Cardiac muscle cell (in vitro differentiated cells and primary cell): ENCODE results near the gene HTR1E. TPM values are rescaled to one million over a fixed set of nuclear protein-coding genes. Genes with fewer than 3 reads are reported as not detected.

Experiments used
- DNase-seq, 2 donors: peaks; one replicate each; pipeline versions ENCODE4 v3.0.0 to v3.0.0-alpha.2; 2010 to 2017; ENCODE audit warnings: low read depth in 1 of 2, low spot score in 1 of 2
- H3K27ac ChIP-seq: fragments of 200-600 bp; sonication (generic); 2 replicates; pipeline ENCODE4 v1.5.1; 2016
- H3K27me3 ChIP-seq: fragments of 200-600 bp; sonication (generic); 2 replicates; pipeline ENCODE4 v1.6.0; 2016; ENCODE audit warnings: control low read depth
- H3K36me3 ChIP-seq: fragments of 200-600 bp; sonication (generic); 2 replicates; pipeline ENCODE4 v1.5.1; 2016; ENCODE audit warnings: control low read depth
- H3K4me1 ChIP-seq: fragments of 200-600 bp; sonication (generic); 2 replicates; pipeline ENCODE4 v1.8.1; 2017; ENCODE audit warnings: low read depth, mild to moderate bottlenecking, mixed run types
- H3K4me3 ChIP-seq: fragments of 200-600 bp; sonication (generic); 2 replicates; pipeline ENCODE4 v1.5.1; 2016; ENCODE audit warnings: mild to moderate bottlenecking
- H3K9me3 ChIP-seq: fragments of 200-600 bp; sonication (generic); 2 replicates; pipeline ENCODE4 v1.5.1; 2017; ENCODE audit warnings: low read depth, mild to moderate bottlenecking, control low read depth
- polyA plus RNA-seq: library from polyadenylated mRNA; unstranded; fragments of >200 nt; fragmentation: Nextera tagmentation; extraction: Ambion mirVana; gene quantifications from 2 replicates; pipeline ENCODE4 v1.2.1, GENCODE V29; 2016
- total RNA-seq: library from RNA; depleted of rRNA; stranded (reverse); fragments of >200 nt; gene quantifications from 2 replicates; pipeline ENCODE4 v1.2.3, GENCODE V29; 2016
- TF ChIP-seq, protein P1 (sequence below): IDR thresholded peaks from 2 replicates; pipeline ENCODE4 v1.5.1; 2012; ENCODE audit warnings: low read depth, mild to moderate bottlenecking, low read length

The HTR1E gene
- total and polyA plus RNA-seq, 2 experiments from 2014 or later = 0.76 TPM; not detected in 1

DNA sequence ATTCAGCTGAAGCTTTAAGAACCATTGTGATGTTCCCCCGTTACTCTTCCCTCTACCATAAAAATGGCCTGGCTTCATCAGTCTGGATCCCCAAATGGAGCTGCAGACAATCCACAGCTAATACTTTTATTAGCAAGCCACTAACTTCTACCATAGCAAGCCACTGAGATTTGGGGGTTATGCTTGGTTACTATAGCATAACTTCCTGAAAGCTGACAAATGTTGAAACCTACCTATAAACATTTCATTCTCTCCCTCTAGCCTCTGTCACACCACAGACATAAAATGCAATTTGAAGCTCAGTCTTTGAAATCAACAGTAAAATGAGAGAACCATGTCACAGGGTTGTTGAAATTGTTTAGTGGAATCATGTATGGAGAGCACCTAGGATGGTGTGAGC lies 3.0 kb upstream of the HTR1E start:
- H3K4me1 ChIP-seq = no peaks in the 10 kb centered on the region
- no peaks in the 10 kb centered on the region for H3K36me3 ChIP-seq
- H3K27me3 ChIP-seq = peaks cover 48% of the 10 kb centered on the region
- H3K27ac ChIP-seq = no peak overlapping the region
- no peaks in the 10 kb centered on the region for H3K9me3 ChIP-seq
- DNase-seq = no peak
- TF ChIP-seq, protein P1, sequence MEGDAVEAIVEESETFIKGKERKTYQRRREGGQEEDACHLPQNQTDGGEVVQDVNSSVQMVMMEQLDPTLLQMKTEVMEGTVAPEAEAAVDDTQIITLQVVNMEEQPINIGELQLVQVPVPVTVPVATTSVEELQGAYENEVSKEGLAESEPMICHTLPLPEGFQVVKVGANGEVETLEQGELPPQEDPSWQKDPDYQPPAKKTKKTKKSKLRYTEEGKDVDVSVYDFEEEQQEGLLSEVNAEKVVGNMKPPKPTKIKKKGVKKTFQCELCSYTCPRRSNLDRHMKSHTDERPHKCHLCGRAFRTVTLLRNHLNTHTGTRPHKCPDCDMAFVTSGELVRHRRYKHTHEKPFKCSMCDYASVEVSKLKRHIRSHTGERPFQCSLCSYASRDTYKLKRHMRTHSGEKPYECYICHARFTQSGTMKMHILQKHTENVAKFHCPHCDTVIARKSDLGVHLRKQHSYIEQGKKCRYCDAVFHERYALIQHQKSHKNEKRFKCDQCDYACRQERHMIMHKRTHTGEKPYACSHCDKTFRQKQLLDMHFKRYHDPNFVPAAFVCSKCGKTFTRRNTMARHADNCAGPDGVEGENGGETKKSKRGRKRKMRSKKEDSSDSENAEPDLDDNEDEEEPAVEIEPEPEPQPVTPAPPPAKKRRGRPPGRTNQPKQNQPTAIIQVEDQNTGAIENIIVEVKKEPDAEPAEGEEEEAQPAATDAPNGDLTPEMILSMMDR = no peak
- no peak overlapping the region for H3K4me3 ChIP-seq

DNA sequence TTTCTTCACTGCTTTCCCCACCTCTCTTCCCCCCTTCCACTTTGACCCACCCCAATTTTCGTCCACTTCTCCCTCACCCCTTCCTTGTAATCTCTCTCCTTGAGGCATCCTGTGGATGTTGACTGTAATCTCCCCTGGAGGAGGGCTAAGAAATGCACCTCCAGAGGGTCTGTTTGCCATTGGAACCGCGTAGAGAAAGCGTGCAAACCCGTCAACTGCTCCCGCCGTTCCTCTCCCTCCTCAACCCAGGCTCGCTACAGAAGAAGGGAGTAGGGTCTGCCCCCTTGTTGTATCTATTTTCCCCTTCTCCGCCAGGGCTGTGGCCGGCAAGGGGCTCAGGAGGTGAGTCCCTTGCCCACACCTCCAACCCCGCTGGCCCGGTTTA lies 502 bp upstream of the HTR1E start:
- no peaks in the 10 kb centered on the region for H3K4me1 ChIP-seq
- no peak for DNase-seq
- peak overlapping the region; percentile 41 for H3K4me3 ChIP-seq
- no peaks in the 10 kb centered on the region for H3K9me3 ChIP-seq
- peaks cover 67% of the 10 kb centered on the region for H3K27me3 ChIP-seq
- H3K27ac ChIP-seq = no peak overlapping the region
- TF ChIP-seq, protein P1 = no peak
- H3K36me3 ChIP-seq = no peaks in the 10 kb centered on the region

- H3K9me3 ChIP-seq = no peaks in the 10 kb centered on the region
- DNase-seq = no peak
- H3K27ac ChIP-seq = no peak overlapping the region
- TF ChIP-seq, protein P1 = no peak
- H3K27me3 ChIP-seq = peaks cover 70% of the 10 kb centered on the region
- H3K4me1 ChIP-seq = no peaks in the 10 kb centered on the region
- no peak overlapping the region for H3K4me3 ChIP-seq
- no peaks in the 10 kb centered on the region for H3K36me3 ChIP-seq
Measured at GRCh38 chr6:86938814-86939213, 1.5 kb downstream of the HTR1E start.

- Histone ChIP-seq H3K36me3 (no peaks in the 10 kb centered on the region), H3K27ac (no peak overlapping the region), H3K4me3 (no peak overlapping the region), H3K4me1 (no peaks in the 10 kb centered on the region), H3K9me3 (no peaks in the 10 kb centered on the region), H3K27me3 (peaks cover 51% of the 10 kb centered on the region)
- TF ChIP-seq, protein P1 = no peak
- DNase-seq = no peak
Measured at GRCh38 chr6:86941461-86941860, 4.1 kb downstream of the HTR1E start.

DNA sequence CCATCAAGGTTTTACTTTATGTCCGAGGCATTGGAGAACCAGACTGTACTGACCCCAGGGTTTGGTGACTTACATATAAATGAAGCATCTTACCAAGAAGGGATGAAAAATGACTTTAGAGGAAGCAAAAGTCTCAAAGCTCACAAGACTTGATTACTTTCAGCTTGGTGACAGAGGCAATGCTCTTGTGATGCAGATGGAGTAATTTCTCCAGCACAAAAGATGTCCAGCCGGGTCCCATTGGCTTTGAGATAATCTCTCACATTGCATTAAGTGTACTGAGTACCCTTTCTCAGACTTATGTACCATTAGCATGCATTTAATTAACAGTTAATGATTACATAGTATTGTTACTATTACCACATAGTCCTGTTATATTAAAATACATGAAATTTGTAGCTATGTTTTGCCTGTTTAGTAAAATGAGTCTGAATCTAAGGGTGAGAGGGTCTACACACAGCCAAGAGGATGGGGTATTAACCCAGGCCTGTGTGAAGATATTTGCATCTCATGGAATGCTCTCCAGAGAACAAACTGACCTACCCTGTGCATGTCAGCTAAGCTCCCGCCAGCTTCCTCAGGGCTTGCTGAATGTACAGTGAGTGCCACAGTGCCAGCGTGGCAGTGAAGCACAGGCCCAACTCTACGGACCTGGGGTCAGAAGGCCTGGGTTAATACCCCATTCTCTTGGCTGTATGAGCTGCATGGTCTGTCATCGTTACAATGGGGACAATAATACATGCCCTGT lies 5.6 kb downstream of the HTR1E start:
- TF ChIP-seq, protein P1 = no peak
- Histone ChIP-seq H3K27me3 (peaks cover 36% of the 10 kb centered on the region), H3K36me3 (no peaks in the 10 kb centered on the region), H3K4me3 (no peak overlapping the region), H3K27ac (no peak overlapping the region), H3K9me3 (no peaks in the 10 kb centered on the region), H3K4me1 (no peaks in the 10 kb centered on the region)
- DNase-seq = no peak
